Transverse colon (tissue), 4 donors: Measurements from ENCODE around the gene ZNF500. TPM values are rescaled to one million over a fixed set of nuclear protein-coding genes. Genes with fewer than 3 reads are reported as not detected.

ENCODE experiments used
- DNase-seq: peaks from one replicate; pipeline ENCODE4 v3.0.0-alpha.2; 2019
- H3K27ac ChIP-seq, 4 donors: fragments of 200-600 bp; sonication (generic); 2 replicates each; pipeline ENCODE4 v1.5.1; 2016 to 2018; ENCODE audit warnings: inconsistent platforms in 4 of 4
- H3K27me3 ChIP-seq: fragments of 200-600 bp; sonication (generic); 2 replicates; pipeline ENCODE4 v1.5.1; 2017; ENCODE audit warnings: inconsistent platforms
- H3K36me3 ChIP-seq, 4 donors: fragments of 200-600 bp; sonication (generic); 2 replicates each; pipeline ENCODE4 v1.5.1; 2017 to 2019; ENCODE audit warnings: inconsistent platforms in 4 of 4
- H3K4me1 ChIP-seq, 4 donors: fragments of 200-600 bp; sonication (generic); 2 replicates each; pipeline ENCODE4 v1.5.1; 2017 to 2020; ENCODE audit warnings: inconsistent platforms in 4 of 4
- H3K4me3 ChIP-seq, 4 donors: fragments of 200-600 bp; sonication (generic); 1 replicate in 1 of 4; 2 replicates in 3 of 4; pipeline versions ENCODE4 v1.5.1 to v1.6.1; 2017 to 2019; ENCODE audit warnings: inconsistent platforms in 4 of 4
- H3K9me3 ChIP-seq, 2 donors: fragments of 200-600 bp; sonication (generic); 2 replicates each; pipeline ENCODE4 v1.5.1; 2017 to 2019; ENCODE audit warnings: inconsistent platforms in 2 of 2
- CTCF ChIP-seq, 5 experiments: fragments of 200-600 bp in 3 of 5; fragments of 450-650 bp in 2 of 5; sonication (generic) in 3 of 5; IDR thresholded peaks; 1 replicate in 2 of 5; 2 replicates in 3 of 5; pipeline ENCODE4 v1.5.1; 2016 to 2017; ENCODE audit warnings: antibody characterized with exemption in 5 of 5, inconsistent platforms in 3 of 5, mild to moderate bottlenecking in 2 of 5, moderate library complexity in 1 of 5
- EP300 ChIP-seq: sonication (generic); formaldehyde crosslinking; IDR thresholded peaks from one replicate; pipeline ENCODE4 v1.6.1; 2017; ENCODE audit warnings: antibody characterized with exemption, low read depth
- POLR2A ChIP-seq: fragments of 450-650 bp; IDR thresholded peaks from one replicate; pipeline ENCODE4 v1.6.1; 2016; ENCODE audit warnings: antibody characterized with exemption, mild to moderate bottlenecking, moderate library complexity
- POLR2AphosphoS5 ChIP-seq, 3 donors: sonication (generic); formaldehyde crosslinking; IDR thresholded peaks; one replicate each; pipeline ENCODE4 v1.6.1; 2016; ENCODE audit warnings: antibody characterized with exemption in 3 of 3
- WGBS, 2 donors: methylation state at CpG; one replicate each; pipeline ENCODE4 v1.1.5; 2018; ENCODE audit warnings: low coverage in 1 of 2; 5-methylcytosine and 5-hydroxymethylcytosine counted together
- in situ Hi-C, 4 donors: fragments of 200-750 bp; cut with MboI; loops; one replicate each; pipeline versions ENCODE4 v1.15.0 to v1.15.1; 2017; ENCODE audit warnings: low sequenced_read_pairs in 3 of 4, low pct_ligation_motif_present in 1 of 4, low pct_unique_long_range_greater_than_20kb in 1 of 4
- intact Hi-C: fragments of 100-400 bp; cut with DNase I; formaldehyde crosslinking; loops from one replicate; pipeline ENCODE4 v1.15.1; 2023; ENCODE audit warnings: low total_unique reads
- total RNA-seq, 4 donors: library from RNA; depleted of rRNA; stranded (reverse); fragments of >200 nt; gene quantifications; one replicate each; pipeline ENCODE4 v1.1.0, GENCODE V29; 2016

Gene ZNF500
- total RNA-seq, 4 donors from 2014 or later, result 9.7 to 31.2 (median 11.6) TPM

GRCh38 chr16:4811773-4812172 lies 44.8 kb upstream of the ZNF500 start:
- H3K36me3 ChIP-seq, result peaks cover 0 to 59% (median 27%) of the 10 kb centered on the region in 4 donors
- TF ChIP-seq EP300 (no peak), POLR2AphosphoS5 (IDR thresholded peaks at IDR 0.05) (no peak), POLR2A (no peak), CTCF (IDR thresholded peaks at IDR 0.05) (no peak)
- intact Hi-C loops (no loop called here), in situ Hi-C loops (no loop called here)
- 91% methylated on average over 9 of the region's 9 CpGs; no CpG with 5 or more reads in 1 of the 2 donors for WGBS, 2 donors
- no peak overlapping the region for H3K4me3 ChIP-seq
- H3K9me3 ChIP-seq, result no peaks in the 10 kb centered on the region
- DNase-seq, result no peak
- H3K27ac ChIP-seq, result no peak overlapping the region
- H3K4me1 ChIP-seq, result peaks cover 0 to 15% (median 0%) of the 10 kb centered on the region in 4 donors
- no peaks in the 10 kb centered on the region for H3K27me3 ChIP-seq

- TF ChIP-seq POLR2A, result no peak
- TF ChIP-seq EP300, result no peak
- TF ChIP-seq POLR2AphosphoS5 (IDR thresholded peaks at IDR 0.05), result no peak
- TF ChIP-seq CTCF (IDR thresholded peaks at IDR 0.05), result no peak
- Histone ChIP-seq H3K36me3 (peaks cover 0 to 56% (median 25%) of the 10 kb centered on the region in 4 donors), H3K4me1 (peaks cover 0 to 15% (median 0%) of the 10 kb centered on the region in 4 donors), H3K9me3 (no peaks in the 10 kb centered on the region), H3K27me3 (no peaks in the 10 kb centered on the region), H3K27ac (no peak overlapping the region), H3K4me3 (no peak overlapping the region)
- intact Hi-C loops (no loop called here), in situ Hi-C loops (no loop called here)
- DNase-seq, result no peak
- WGBS, 2 donors, result 96% methylated on average over 3 of the region's 3 CpGs; no CpG with 5 or more reads in 1 of the 2 donors
Observed at GRCh38 chr16:4811242-4811641, 44.3 kb upstream of the ZNF500 start.

GRCh38 chr16:4806280-4806679 lies 39.3 kb upstream of the ZNF500 start:
- intact Hi-C loops, result no loop called here
- Histone ChIP-seq H3K4me3 (no peak overlapping the region), H3K4me1 (peaks cover 4 to 20% (median 16%) of the 10 kb centered on the region in 4 donors), H3K27ac (no peak overlapping the region), H3K36me3 (peaks cover 0 to 48% (median 16%) of the 10 kb centered on the region in 4 donors), H3K9me3 (no peaks in the 10 kb centered on the region), H3K27me3 (no peaks in the 10 kb centered on the region)
- WGBS, 2 donors, result 89 to 100% methylated on average over 3 to 6 of the region's 6 CpGs
- DNase-seq, result no peak
- TF ChIP-seq EP300 (no peak), CTCF (IDR thresholded peaks at IDR 0.05) (no peak), POLR2A (no peak), POLR2AphosphoS5 (IDR thresholded peaks at IDR 0.05) (no peak)
- in situ Hi-C loops, result no loop called here

GRCh38 chr16:4805231-4805630 lies 38.3 kb upstream of the ZNF500 start:
- in situ Hi-C loops (no loop called here), intact Hi-C loops (no loop called here)
- Histone ChIP-seq H3K27me3 (no peaks in the 10 kb centered on the region), H3K9me3 (no peaks in the 10 kb centered on the region), H3K4me3 (no peak overlapping the region), H3K4me1 (peaks cover 11 to 31% (median 26%) of the 10 kb centered on the region in 4 donors), H3K36me3 (peaks cover 0 to 47% (median 12%) of the 10 kb centered on the region in 4 donors), H3K27ac (no peak overlapping the region)
- TF ChIP-seq CTCF (IDR thresholded peaks at IDR 0.05), result no peak
- no peak for TF ChIP-seq POLR2A
- TF ChIP-seq EP300, result no peak
- no peak for TF ChIP-seq POLR2AphosphoS5 (IDR thresholded peaks at IDR 0.05)
- WGBS, 2 donors, result 87 to 89% methylated on average over 5 to 11 of the region's 11 CpGs
- DNase-seq, result no peak
